Activated gamma-delta T cell treated with anti-CD3 and anti-CD28 coated beads, Interleukin-2, amount 50 U/mL, for 16 hours (primary cell): ENCODE data around the gene THOC7.
A peak's percentile ranks its signal among the peaks of the same experiment; 100 is the strongest.

Experiments
- DNase-seq: peaks from one replicate; pipeline ENCODE4 v3.0.0-alpha.2; 2020; ENCODE audit warnings: low read depth

Gene THOC7

DNA sequence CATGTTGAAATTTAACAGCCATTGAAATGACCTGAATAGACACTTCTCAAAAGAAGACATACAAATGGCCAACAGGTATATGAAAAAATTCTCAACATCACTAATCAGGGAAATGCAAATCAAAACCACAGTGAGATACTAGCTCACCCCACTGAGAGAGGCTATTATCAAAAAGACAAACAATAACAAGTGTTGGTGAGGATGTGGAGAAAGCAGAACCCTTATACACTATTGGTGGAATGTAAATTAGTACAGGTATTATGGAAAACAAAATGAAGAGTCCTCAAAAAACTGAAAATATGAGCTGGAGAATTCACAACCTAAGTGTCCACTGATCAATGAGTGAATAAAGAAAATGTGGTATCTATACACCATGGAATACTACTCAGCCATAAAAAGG lies 21.5 kb downstream of the THOC7 start:
- no peak for DNase-seq

- DNase-seq, result no peak
These were observed 21.9 kb downstream of the THOC7 start for GRCh38 chr3:63841704-63842103.

GRCh38 chr3:63832395-63832794 lies 31.2 kb downstream of the THOC7 start:
- DNase-seq, result no peak

DNA sequence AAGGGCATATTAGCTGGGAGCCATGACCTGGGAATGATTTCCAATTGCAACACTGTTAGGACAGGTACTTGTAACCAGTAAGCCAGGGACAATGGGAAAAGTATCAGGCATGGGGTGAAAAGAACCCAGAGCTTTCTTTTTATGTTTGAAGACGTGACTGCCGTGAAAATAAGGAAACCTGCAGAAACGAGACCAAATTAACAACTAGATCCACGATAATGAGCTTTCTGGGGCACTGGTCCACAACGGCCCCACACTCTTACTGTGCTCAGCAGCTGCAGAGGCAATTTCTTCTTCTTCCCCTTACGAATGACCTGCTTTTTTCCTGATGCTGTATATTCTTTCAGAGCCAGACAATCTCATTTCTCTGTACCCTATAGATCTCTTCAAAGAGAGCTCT lies 33.1 kb downstream of the THOC7 start:
- DNase-seq, result no peak

GRCh38 chr3:63824309-63824708 lies 39.3 kb downstream of the THOC7 start:
- no peak for DNase-seq

- DNase-seq, result no peak
These were observed 44.5 kb downstream of the THOC7 start, which contains the start of gene C3orf49 for GRCh38 chr3:63819151-63819398. Gene C3orf49, plus strand, starts transcription at chr3:63819299. Its CDS starts 173 bp downstream, at chr3:63819472.

DNA sequence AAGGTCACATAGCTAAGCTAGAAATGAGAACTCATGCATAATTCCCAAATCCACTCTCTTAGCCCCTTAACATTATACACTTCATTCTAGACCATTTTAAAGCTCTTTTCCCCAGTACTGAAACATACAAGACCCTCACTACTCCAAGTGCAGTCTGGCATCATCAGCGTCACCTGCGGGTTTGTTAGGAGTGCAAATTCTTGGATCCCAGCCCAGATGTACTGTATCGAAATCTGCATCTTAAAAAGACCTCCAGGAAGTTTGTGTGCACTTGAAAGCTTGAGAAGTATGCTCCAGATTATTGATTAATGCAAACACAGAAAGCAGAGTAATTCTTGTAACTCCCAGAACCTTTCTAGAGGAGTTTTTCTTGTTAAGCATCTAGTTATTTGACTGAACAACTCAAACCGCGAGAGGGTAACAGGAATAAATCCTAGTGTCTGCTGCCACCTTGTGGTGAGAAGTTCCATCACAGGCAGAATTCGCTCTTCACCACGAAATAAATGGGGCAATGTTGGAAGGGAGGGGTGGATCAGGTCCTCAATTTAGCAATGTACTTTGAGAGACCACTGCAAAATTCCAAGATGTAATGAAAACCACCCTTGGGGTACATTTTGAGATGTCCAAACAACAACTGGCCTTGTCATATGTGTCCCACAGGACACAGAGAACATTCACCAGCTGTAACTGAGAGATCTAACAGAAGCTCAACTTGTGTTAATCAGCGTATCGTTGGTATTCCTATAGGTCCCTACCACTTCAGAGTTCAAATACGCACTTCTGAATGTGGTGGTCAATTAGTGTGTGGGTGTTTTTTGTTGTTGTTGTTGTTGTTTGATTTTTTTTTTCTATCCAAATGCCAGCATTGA lies 45.1 kb downstream of the THOC7 start:
- peak; percentile 34 for DNase-seq

- DNase-seq, result no peak
These were observed 46.4 kb downstream of the THOC7 start for GRCh38 chr3:63817225-63817624.

DNA sequence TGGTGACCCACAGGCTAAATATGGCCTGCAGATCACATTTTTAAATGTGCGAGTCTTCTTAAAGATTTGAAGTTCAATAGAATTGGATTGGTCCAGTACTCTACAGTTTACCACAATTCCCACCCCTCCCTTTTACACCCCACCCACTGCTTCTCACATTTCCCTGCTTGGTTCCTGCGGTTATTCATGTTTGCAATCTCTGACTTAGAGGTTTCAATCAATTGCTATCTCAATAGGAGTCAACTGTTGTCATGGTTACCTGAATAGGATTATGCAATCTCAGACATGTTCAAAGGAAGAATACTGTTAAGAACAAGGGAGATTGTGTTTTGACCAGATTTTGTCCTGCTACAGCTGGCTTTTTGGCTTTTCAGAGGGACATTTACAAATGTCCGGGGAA lies 49.4 kb downstream of the THOC7 start:
- DNase-seq, result no peak

DNA sequence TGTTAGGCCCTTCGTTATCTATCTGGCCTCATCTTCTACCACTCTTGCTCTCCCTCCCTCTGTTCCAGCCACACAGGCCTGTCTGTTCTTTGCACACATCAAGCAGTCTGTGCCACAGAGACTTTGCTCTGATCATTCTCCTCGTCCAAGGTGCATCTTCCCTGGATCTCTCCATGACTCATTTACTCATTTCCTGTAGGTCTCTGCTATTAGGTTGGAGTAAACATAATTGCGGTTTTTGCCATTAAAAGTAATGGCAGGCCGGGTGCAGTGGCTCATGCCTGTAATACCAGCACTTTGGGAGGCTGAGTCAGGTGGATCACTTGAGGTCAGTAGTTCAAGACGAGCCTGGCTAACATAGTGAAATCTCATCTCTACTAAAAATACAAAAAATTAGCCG lies 54.0 kb downstream of the THOC7 start:
- DNase-seq, result no peak

- DNase-seq, result no peak
These were observed 55.0 kb downstream of the THOC7 start for GRCh38 chr3:63808633-63809032.

DNA sequence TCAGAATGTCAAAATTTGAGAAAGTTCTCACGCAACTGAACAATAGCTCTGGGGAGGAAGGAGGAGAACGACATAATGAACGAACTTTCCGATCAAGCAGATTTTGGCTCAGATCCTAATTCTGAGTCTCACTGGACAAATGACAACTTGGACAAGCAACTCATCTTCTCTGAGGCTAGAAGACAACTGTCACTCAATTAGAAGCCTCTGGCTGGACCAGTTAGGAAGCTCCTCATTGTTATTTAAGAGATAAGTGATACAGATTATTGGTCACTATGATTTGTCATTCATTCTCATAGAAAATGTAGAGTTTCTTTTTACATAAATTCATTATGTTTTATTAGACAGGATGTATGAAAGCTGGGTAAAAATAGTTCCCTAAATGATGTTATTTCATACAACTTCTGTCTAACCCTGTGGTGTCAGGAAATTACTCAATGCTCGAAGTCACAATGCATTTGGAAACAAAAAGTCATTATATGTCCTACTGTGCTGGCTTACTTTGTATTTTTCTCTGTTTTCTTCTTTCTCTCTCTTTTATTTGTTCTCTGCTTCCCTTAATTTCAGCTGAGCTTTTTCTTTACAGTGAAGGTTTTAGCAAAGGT lies 55.5 kb downstream of the THOC7 start:
- DNase-seq, result no peak

DNA sequence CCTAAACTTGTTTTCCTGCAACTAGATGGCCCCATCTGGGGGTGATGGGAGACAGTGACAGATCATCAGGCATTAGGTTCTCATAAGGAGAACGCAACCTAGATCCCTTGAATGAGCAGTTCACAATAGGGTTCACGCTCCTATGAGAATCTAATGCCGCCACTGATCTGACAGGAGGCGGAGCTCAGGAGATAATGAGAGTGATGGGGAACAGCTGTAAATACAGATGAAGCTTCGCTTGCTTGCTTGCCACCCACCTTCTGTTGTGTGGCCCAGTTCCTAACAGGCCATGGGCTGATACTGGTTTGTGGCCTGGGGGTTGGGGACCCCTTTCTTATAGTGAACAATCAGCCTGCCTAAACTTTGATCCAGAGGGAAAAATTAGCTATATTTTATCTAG lies 59.7 kb downstream of the THOC7 start:
- DNase-seq, result no peak

DNA sequence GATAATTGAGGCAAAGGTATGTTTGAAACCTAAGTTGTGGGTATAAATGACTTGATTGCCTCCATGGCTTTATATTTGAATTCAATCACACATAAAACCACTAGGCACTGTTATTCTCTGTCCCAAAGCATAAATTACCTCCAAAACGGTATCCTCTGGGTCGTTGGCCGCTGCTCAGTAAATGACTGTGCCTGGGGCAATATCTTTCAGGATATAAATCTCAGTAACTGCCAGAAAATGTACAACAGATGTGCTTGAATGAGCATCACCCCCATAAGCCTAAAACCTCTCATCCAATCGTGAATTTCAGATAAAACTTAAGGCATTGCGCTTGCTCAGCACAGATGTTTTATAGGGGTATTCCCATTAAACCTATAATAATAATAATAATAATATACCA lies 63.5 kb downstream of the THOC7 start:
- no peak for DNase-seq

DNA sequence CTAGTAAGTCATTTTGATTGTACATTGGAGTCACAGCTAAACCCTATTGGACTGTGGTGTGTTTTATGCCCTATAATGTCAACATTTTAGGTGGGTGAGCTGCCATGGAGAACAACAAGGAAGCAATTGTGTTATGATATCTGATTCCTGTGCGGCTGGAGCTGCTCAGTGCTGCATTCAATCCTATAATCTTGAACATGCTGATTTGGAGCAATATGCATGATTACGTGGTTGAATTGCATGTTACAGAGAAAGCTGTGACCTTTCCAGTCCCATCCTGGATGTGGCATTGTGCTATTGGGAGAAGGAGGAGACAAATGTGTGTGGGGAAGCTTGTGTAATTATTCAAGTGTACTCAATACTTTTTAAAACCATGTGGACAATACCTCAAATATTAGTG lies 64.7 kb downstream of the THOC7 start:
- no peak for DNase-seq

DNA sequence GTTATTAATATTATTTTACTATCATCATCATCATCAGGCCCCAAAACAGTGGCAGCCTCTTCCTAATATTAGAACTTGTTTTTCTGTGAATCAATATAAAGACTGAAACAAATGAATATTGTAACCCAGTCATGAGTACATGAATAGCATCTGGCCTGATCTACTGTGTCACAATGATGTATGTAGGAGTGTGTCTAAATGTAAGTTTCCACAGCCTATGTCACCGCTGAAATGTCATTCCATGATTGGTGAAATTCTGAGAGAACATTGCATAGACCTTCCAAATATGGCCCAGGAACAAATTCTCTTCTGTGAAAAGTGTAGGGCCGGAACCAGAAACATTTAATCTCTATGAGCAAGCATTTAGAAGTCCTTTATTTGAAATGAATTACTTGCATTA lies 65.1 kb downstream of the THOC7 start:
- DNase-seq, result no peak

GRCh38 chr3:63795438-63795837 lies 68.2 kb downstream of the THOC7 start:
- no peak for DNase-seq

DNA sequence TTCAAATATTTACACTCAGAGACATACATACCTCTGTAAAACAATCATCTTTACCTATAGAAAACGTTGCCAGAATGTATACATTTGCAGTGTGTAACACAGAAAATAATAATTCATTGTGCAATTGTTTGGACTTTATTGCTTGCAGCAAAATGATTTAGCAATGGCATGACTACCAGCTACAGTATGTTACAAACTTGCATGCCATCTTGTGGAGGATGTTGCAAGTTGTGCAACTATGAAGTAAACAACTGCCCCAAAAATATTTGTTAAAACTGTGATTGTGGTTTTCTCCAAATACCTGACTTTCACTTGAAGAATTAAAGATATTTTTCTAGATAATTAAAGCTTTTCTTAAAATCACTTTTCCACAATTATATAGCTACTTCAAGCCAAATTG lies 71.6 kb downstream of the THOC7 start:
- no peak for DNase-seq
